ENCODE data around the gene ATCAY. TPM values are rescaled to one million over a fixed set of nuclear protein-coding genes. Genes with fewer than 3 reads are reported as not detected.

Gene ATCAY
- total RNA-seq, 1 donor: not detected

DNA sequence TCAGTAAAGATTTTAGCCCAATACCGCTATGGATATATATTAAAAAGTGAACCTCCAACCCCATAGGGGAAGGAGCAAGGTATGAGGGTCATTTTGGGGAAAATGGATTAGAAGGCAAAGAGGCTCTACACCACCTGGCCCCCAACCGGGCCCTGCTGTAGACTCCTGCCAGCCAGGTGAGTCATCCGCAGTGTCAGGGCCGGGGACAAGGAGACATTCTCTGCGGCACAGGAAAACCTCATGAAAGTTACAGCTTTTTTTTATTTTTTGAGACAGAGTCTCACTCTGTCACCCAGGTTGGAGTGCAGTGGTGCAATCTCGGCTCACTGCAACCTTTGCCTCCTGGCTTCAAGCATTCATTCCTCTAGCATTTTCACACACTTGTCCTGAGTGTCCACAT, 43.6 kb upstream of the ATCAY start:
- TF ChIP-seq, protein P1, sequence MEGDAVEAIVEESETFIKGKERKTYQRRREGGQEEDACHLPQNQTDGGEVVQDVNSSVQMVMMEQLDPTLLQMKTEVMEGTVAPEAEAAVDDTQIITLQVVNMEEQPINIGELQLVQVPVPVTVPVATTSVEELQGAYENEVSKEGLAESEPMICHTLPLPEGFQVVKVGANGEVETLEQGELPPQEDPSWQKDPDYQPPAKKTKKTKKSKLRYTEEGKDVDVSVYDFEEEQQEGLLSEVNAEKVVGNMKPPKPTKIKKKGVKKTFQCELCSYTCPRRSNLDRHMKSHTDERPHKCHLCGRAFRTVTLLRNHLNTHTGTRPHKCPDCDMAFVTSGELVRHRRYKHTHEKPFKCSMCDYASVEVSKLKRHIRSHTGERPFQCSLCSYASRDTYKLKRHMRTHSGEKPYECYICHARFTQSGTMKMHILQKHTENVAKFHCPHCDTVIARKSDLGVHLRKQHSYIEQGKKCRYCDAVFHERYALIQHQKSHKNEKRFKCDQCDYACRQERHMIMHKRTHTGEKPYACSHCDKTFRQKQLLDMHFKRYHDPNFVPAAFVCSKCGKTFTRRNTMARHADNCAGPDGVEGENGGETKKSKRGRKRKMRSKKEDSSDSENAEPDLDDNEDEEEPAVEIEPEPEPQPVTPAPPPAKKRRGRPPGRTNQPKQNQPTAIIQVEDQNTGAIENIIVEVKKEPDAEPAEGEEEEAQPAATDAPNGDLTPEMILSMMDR (IDR thresholded peaks at IDR 0.05; ENCODE audit: insufficient read depth, low read length): no peak
- DNase-seq (ENCODE audit: low read depth): no peak
- H3K4me3 ChIP-seq (ENCODE audit: low read depth, low read length): no peak overlapping the region

DNA sequence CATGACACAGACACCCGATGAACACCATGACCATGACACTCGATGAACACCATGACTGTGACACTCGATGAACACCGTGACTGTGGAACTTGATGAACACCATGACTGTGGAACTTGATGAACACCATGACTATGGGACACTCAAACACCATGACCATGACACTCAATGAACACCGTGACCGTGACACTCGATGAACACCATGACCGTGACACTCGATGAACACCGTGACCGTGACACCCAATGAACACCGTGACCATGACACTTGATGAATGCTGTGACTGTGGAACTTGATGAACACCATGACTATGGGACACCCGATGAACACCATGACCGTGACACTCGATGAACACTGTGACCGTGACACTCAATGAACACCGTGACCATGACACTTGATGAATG, 43.2 kb upstream of the ATCAY start:
- no peak for DNase-seq (ENCODE audit: low read depth)
- H3K4me3 ChIP-seq (ENCODE audit: low read depth, low read length): no peak overlapping the region
- TF ChIP-seq, protein P1 (IDR thresholded peaks at IDR 0.05; ENCODE audit: insufficient read depth, low read length): no peak

DNA sequence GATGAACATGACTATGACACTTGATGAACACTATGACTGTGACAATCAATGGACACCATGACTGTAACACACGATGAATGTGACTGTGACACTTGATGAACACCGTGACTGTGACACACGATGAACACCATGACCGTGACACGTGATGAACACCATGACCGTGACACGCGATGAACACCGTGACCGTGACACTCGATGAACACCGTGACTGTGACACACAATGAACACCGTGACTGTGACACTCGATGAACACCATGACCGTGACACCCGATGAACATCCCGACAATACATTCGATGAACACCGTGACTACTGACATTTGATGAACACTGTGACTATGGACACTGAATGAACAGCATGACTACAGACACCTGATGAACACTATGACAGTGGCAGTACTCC, 42.6 kb upstream of the ATCAY start:
- TF ChIP-seq, protein P1 (IDR thresholded peaks at IDR 0.05; ENCODE audit: insufficient read depth, low read length): no peak
- no peak for DNase-seq (ENCODE audit: low read depth)
- no peak overlapping the region for H3K4me3 ChIP-seq (ENCODE audit: low read depth, low read length)

DNA sequence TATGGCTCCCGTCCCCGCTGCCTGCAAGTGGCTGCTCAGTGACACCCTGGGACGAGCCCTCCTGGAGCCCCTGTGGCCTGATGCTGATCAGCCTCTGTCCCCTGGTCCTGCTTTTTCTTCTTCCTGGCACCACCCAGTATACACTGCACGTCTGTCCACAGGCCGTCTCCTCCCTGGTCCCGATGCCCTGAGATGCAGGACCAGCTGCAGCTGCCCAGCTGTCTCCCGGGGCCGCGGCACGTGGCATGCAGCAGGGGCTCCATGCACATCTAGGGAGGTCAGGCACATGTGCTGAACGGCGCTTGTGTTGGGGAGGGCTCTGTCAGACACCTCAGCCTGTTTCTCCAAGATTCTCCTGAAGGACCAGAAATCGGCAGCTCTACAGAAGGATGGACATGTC, 41.8 kb upstream of the ATCAY start:
- no peak for DNase-seq (ENCODE audit: low read depth)
- TF ChIP-seq, protein P1 (IDR thresholded peaks at IDR 0.05; ENCODE audit: insufficient read depth, low read length): no peak
- H3K4me3 ChIP-seq (ENCODE audit: low read depth, low read length): no peak overlapping the region

DNA sequence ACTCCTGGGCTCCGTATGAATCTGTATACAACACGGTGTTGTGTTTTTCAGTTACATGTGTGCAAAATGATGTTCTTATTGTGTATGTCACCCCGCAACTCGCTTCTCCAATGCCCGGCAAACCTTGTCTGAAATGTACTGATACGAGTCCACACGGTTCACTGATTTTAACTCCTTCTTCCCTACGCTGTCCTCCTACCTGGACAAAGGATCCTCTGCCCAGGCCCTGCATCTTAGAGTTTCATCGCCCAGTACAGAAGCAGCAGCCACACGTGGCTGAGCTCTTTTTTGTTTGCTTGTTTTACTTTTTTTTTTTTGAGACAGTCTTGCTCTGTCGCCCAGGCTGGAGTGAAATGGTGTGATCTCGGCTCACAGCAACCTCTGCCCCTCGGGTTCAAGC, 40.5 kb upstream of the ATCAY start:
- DNase-seq (ENCODE audit: low read depth): no peak
- no peak overlapping the region for H3K4me3 ChIP-seq (ENCODE audit: low read depth, low read length)
- TF ChIP-seq, protein P1 (IDR thresholded peaks at IDR 0.05; ENCODE audit: insufficient read depth, low read length): no peak

DNA sequence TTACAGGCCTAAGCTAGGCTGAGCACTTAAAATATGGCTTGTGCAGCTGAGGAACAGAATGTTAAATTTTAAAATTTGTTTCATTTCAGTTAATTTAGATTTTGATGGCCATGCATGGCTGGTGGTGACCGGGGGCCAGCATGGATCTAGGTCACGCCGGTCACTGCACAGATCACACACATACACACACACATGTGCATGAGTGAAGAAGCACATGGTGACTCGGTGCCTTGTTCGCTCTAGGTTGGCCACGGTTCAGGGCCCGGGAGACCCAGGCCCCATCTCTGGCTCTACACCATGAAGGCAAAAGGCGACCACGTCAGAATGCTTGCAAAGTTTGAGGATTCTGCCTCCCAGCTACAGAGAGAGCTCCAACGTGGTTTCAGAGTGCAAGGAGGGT, 39.7 kb upstream of the ATCAY start:
- TF ChIP-seq, protein P1 (IDR thresholded peaks at IDR 0.05; ENCODE audit: insufficient read depth, low read length): no peak
- H3K4me3 ChIP-seq (ENCODE audit: low read depth, low read length): no peak overlapping the region
- no peak for DNase-seq (ENCODE audit: low read depth)

DNA sequence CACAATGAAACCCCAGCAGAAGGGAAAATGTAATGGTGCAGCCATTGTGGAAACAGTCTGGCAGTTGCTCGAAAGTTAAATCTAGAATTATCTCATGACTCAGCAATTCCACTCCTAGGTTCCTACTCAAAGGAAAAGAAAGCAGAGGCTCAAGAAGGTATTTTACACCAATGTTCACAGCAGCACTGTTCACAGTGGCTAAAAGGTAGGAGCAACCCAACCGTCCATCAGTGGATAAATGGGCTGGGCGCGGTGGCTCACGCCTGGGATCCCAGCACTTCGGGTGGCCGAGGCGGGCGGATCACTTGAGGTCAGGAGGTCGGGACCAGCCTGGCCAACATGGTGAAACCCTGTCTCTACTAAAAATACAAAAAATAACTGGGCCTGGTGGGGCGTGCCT, 37.5 kb upstream of the ATCAY start:
- TF ChIP-seq, protein P1 (IDR thresholded peaks at IDR 0.05; ENCODE audit: insufficient read depth, low read length): no peak
- DNase-seq (ENCODE audit: low read depth): no peak
- H3K4me3 ChIP-seq (ENCODE audit: low read depth, low read length): no peak overlapping the region
